NB4 (cell line): Measurements from ENCODE around the gene CD209.

Experiments
- CTCF ChIP-seq: IDR thresholded peaks from one replicate; pipeline ENCODE4 v1.5.1; 2012; ENCODE audit warnings: low read depth, low read length
- MYC ChIP-seq: IDR thresholded peaks from 2 replicates; pipeline ENCODE4 v1.6.1; 2011; ENCODE audit warnings: low read depth, low read length
- POLR2A ChIP-seq: IDR thresholded peaks from 2 replicates; pipeline ENCODE4 v1.6.1; 2011; ENCODE audit warnings: mild to moderate bottlenecking; ENCODE audit not compliant: insufficient read length; ENCODE audit errors: extremely low read depth

DNA sequence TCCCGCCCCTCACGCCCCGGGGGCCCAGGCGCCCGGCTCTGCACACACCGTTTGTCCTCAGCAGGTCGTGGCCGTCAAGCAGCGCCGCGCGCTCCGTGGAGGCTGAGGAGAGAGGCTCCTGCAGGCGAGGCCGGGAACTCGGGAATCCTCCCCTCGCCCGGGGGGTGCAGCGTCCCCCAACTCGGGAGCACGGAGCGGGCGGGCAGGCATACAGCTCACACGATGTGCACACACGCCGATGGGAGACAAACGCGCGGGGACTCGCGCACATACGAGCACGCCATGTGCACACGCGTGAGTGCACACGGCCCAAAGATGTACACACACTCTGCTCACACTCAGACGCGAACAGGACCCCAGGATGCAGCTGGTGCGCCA lies 16.1 kb downstream of the CD209 start:
- TF ChIP-seq CTCF (no peak), POLR2A (no peak), MYC (no peak)
